ENCODE results near the gene ALX4.

- TF ChIP-seq POLR2A (IDR thresholded peaks at IDR 0.05) = no peak
- no peak for TF ChIP-seq CTCF (IDR thresholded peaks at IDR 0.05)
These were observed 62.4 kb downstream of the ALX4 start for GRCh38 chr11:44247508-44247907.
